ENCODE results near the gene CXCL16. TPM values are rescaled to one million over a fixed set of nuclear protein-coding genes. Genes with fewer than 3 reads are reported as not detected.

Gene CXCL16
- total and polyA plus RNA-seq, 10 of the 15 experiments (the other 5 are each of a cell fraction or from before 2014, with no cell fraction given): 0.15 to 2.2 (median 0.65) TPM

- no TSS peak for BruUV-seq (replicated peaks)
- ChIA-PET CTCF (interaction anchor here (0.8 kb wide), 1 partner anchor 12 kb away, joined by 5 read pairs; no protein-coding TSS in a partner anchor), RAD21 (ENCODE audit: unreplicated experiment) (no interaction called here), POLR2A (interaction anchor here (1.4 kb wide), 1 partner anchor 46 kb away, joined by 3 read pairs; no protein-coding TSS in a partner anchor), SMC1A (ENCODE audit: uncharacterized antibody, unreplicated experiment) (interaction anchor here (0.5 to 0.6 kb wide), 2 partner anchors 95 to 1827 kb away, joined by 3 read pairs; no protein-coding TSS in a partner anchor)
- Histone ChIP-seq H3K36me3 (ENCODE audit: control insufficient read depth in 2 of 2, insufficient read depth in 2 of 2, low read length in 1 of 2) (no peaks in the 10 kb centered on the region), H3K27me3 (replicated peaks in 1 of 2; ENCODE audit: control insufficient read depth in 2 of 2, insufficient read depth in 2 of 2, low read length in 1 of 2) (no peaks in the 10 kb centered on the region), H4K20me1 (ENCODE audit: control insufficient read depth, insufficient read depth) (no peaks in the 10 kb centered on the region), H3K9ac (ENCODE audit: control insufficient read depth, insufficient read depth, low read length) (no peak overlapping the region), H3K4me1 (ENCODE audit: control insufficient read depth, insufficient read depth, low read length) (peaks cover 11% of the 10 kb centered on the region), H3K79me2 (ENCODE audit: control insufficient read depth, insufficient read depth, low read length) (no peaks in the 10 kb centered on the region), H3K4me2 (ENCODE audit: control insufficient read depth, insufficient read depth) (no peak overlapping the region), H2AFZ (ENCODE audit: control insufficient read depth, low read depth, low read length) (no peak overlapping the region), H3K9me3 (replicated peaks; ENCODE audit: control insufficient read depth, insufficient read depth, low read length) (no peaks in the 10 kb centered on the region), H3K27ac (ENCODE audit: control insufficient read depth, insufficient read depth) (no peak overlapping the region), H3K4me3 (no peak overlapping the region)
- intact Hi-C loops (cut with micrococcal nuclease; ENCODE audit: unreplicated experiment) (no loop called here), in situ Hi-C loops (cut with MboI) (no loop called here)
- no peak for FAIRE-seq
- WGBS (ENCODE audit: insufficient coverage, insufficient replicate concordance, low lambda C conversion rate, missing lambda C conversion rate): 33% methylated on average over 9 of the region's 9 CpGs
- DNase-seq (ENCODE audit: low read depth, low spot score): no peak
- ATAC-seq: no peak
- TF ChIP-seq POU2F2 (IDR thresholded peaks at IDR 0.05; ENCODE audit: borderline replicate concordance, low read depth, low read length): no peak
- no peak for TF ChIP-seq SREBF2 (IDR thresholded peaks at IDR 0.05; ENCODE audit: low read length)
- TF ChIP-seq NRF1 (conservative IDR thresholded peaks at IDR 0.05; ENCODE audit: low read depth, low read length): no peak
- no peak for TF ChIP-seq NFYA (IDR thresholded peaks at IDR 0.05; ENCODE audit: borderline replicate concordance, low read depth, low read length)
- TF ChIP-seq, protein P1, sequence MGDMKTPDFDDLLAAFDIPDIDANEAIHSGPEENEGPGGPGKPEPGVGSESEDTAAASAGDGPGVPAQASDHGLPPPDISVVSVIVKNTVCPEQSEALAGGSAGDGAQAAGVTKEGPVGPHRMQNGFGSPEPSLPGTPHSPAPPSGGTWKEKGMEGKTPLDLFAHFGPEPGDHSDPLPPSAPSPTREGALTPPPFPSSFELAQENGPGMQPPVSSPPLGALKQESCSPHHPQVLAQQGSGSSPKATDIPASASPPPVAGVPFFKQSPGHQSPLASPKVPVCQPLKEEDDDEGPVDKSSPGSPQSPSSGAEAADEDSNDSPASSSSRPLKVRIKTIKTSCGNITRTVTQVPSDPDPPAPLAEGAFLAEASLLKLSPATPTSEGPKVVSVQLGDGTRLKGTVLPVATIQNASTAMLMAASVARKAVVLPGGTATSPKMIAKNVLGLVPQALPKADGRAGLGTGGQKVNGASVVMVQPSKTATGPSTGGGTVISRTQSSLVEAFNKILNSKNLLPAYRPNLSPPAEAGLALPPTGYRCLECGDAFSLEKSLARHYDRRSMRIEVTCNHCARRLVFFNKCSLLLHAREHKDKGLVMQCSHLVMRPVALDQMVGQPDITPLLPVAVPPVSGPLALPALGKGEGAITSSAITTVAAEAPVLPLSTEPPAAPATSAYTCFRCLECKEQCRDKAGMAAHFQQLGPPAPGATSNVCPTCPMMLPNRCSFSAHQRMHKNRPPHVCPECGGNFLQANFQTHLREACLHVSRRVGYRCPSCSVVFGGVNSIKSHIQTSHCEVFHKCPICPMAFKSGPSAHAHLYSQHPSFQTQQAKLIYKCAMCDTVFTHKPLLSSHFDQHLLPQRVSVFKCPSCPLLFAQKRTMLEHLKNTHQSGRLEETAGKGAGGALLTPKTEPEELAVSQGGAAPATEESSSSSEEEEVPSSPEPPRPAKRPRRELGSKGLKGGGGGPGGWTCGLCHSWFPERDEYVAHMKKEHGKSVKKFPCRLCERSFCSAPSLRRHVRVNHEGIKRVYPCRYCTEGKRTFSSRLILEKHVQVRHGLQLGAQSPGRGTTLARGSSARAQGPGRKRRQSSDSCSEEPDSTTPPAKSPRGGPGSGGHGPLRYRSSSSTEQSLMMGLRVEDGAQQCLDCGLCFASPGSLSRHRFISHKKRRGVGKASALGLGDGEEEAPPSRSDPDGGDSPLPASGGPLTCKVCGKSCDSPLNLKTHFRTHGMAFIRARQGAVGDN (IDR thresholded peaks at IDR 0.05): no peak
- no peak for TF ChIP-seq CEBPB (IDR thresholded peaks at IDR 0.05; ENCODE audit: borderline replicate concordance in 1 of 2, low read depth in 2 of 2, low read length in 2 of 2)
- no peak for TF ChIP-seq POLR2AphosphoS2 (IDR thresholded peaks at IDR 0.05; ENCODE audit: low read depth, low read length)
Observed at GRCh38 chr17:4777969-4778760, 38.4 kb upstream of the CXCL16 start.

All from GM12878 (cell line).